EL (cell line): ENCODE results near the gene BCL2L13.
"Not testable (repeated sequence)": the region's sequence is repeated elsewhere in the genome, so short reads cannot be mapped to it uniquely, and the experiment has no call there.

Experiments used
- DNase-seq: peaks from one replicate; pipeline ENCODE4 v3.0.0-alpha.2; 2016

BCL2L13 gene

GRCh38 chr22:17729561-17729960, 91.0 kb downstream of the BCL2L13 start:
- no peak for DNase-seq

- DNase-seq = no peak
These were observed 93.8 kb downstream of the BCL2L13 start for GRCh38 chr22:17732251-17732854.

GRCh38 chr22:17733466-17733865, 94.9 kb downstream of the BCL2L13 start:
- DNase-seq = peak; percentile 12

GRCh38 chr22:17734187-17734586, 95.6 kb downstream of the BCL2L13 start:
- DNase-seq = peak; percentile 42

GRCh38 chr22:17738386-17739128, 100.0 kb downstream of the BCL2L13 start:
- no peak for DNase-seq

GRCh38 chr22:17739196-17739975, 100.8 kb downstream of the BCL2L13 start:
- DNase-seq = no peak

- DNase-seq = no peak
These were observed 103.4 kb downstream of the BCL2L13 start for GRCh38 chr22:17741866-17742526.

GRCh38 chr22:17742527-17742902, 104.0 kb downstream of the BCL2L13 start:
- peak; percentile 60 for DNase-seq

- DNase-seq = no peak
These were observed 105.3 kb downstream of the BCL2L13 start for GRCh38 chr22:17743661-17744411.

- DNase-seq = no peak
These were observed 105.9 kb downstream of the BCL2L13 start for GRCh38 chr22:17744430-17744829.

GRCh38 chr22:17746916-17747315, 108.4 kb downstream of the BCL2L13 start:
- no peak for DNase-seq

GRCh38 chr22:17748555-17749353, 110.2 kb downstream of the BCL2L13 start:
- no peak for DNase-seq

- no peak for DNase-seq
These were observed 111.2 kb downstream of the BCL2L13 start for GRCh38 chr22:17749605-17750395.

GRCh38 chr22:17751596-17751995, 113.0 kb downstream of the BCL2L13 start:
- DNase-seq = no peak

- no peak for DNase-seq
These were observed 114.9 kb downstream of the BCL2L13 start for GRCh38 chr22:17753401-17753989.

- DNase-seq = peak; percentile 23
These were observed 115.8 kb downstream of the BCL2L13 start for GRCh38 chr22:17754233-17754925.

- no peak for DNase-seq
These were observed 122.6 kb downstream of the BCL2L13 start for GRCh38 chr22:17761138-17761488.

- DNase-seq = not testable (repeated sequence)
These were observed 124.9 kb downstream of the BCL2L13 start for GRCh38 chr22:17763442-17763841.

GRCh38 chr22:17764036-17764435, 125.5 kb downstream of the BCL2L13 start:
- no peak for DNase-seq

- DNase-seq = not testable (repeated sequence)
These were observed 126.3 kb downstream of the BCL2L13 start for GRCh38 chr22:17764852-17765251.
